Kidney epithelial cell (primary cell): ENCODE data around the gene ATOH8. TPM values are rescaled to one million over a fixed set of nuclear protein-coding genes. Genes with fewer than 3 reads are reported as not detected.

Experiments used
- DNase-seq: peaks from one replicate; pipeline ENCODE4 v3.0.0-alpha.2; 2010; ENCODE audit warnings: low read depth
- H3K27me3 ChIP-seq: 2 replicates; pipeline ENCODE4 v1.6.0; 2011; ENCODE audit warnings: low read length; ENCODE audit not compliant: control insufficient read depth, insufficient read depth
- H3K36me3 ChIP-seq: 2 replicates; pipeline ENCODE4 v1.5.1; 2011; ENCODE audit warnings: low read length; ENCODE audit not compliant: control insufficient read depth, insufficient read depth
- H3K4me3 ChIP-seq: 2 replicates; pipeline ENCODE4 v1.5.1; 2011; ENCODE audit warnings: low read depth, mild to moderate bottlenecking, control low read depth, low read length
- total RNA-seq: library from RNA; depleted of rRNA; stranded (reverse); fragments of >200 nt; gene quantifications from 2 replicates; pipeline ENCODE4 v1.2.3, GENCODE V29; 2015
- TF ChIP-seq, protein P1 (sequence below): IDR thresholded peaks from 2 replicates; pipeline ENCODE4 v1.5.1; 2011; ENCODE audit warnings: mild to moderate bottlenecking, moderate library complexity, low read length, control low read depth, inconsistent platforms; ENCODE audit not compliant: insufficient read depth, poor library complexity, severe bottlenecking

Gene ATOH8
- total RNA-seq, 1 donor from 2014 or later = 1.0 TPM

GRCh38 chr2:85731606-85732005, 22.2 kb upstream of the ATOH8 start:
- DNase-seq = no peak
- TF ChIP-seq, protein P1, sequence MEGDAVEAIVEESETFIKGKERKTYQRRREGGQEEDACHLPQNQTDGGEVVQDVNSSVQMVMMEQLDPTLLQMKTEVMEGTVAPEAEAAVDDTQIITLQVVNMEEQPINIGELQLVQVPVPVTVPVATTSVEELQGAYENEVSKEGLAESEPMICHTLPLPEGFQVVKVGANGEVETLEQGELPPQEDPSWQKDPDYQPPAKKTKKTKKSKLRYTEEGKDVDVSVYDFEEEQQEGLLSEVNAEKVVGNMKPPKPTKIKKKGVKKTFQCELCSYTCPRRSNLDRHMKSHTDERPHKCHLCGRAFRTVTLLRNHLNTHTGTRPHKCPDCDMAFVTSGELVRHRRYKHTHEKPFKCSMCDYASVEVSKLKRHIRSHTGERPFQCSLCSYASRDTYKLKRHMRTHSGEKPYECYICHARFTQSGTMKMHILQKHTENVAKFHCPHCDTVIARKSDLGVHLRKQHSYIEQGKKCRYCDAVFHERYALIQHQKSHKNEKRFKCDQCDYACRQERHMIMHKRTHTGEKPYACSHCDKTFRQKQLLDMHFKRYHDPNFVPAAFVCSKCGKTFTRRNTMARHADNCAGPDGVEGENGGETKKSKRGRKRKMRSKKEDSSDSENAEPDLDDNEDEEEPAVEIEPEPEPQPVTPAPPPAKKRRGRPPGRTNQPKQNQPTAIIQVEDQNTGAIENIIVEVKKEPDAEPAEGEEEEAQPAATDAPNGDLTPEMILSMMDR = no peak
- Histone ChIP-seq H3K4me3 (no peak overlapping the region), H3K36me3 (no peaks in the 10 kb centered on the region), H3K27me3 (peaks cover 8% of the 10 kb centered on the region)

DNA sequence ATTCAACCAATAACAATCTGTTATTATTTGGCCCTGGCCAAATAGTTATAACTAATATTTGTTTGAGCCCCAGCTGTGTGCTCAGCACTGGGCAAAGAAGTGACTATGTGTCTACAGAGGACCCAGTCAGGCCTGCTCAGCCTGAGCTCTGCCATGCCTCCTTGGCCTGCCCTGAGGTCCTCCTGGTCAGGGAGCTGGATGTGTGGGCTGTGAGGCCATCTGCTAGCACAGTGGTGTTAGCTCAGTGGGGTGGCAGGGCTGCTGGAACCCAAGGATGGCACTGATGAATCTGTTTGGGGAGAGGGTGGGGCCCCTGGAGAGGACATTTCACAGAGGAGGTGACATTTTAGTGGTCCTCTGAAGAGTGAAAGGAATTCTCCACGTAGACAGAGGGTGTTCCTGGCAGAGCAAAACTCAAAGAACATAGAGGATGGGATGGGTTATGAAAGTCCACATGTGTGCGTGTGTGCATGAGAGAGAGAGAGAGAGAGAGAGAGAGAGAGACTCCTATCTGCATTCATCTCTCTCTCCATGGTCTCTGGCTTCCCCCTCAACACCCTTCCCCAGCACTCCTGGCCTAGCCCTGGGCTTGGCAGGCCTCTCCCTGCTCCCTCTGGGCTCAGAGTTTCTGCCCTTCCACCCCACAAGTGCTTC, 21.2 kb upstream of the ATOH8 start:
- no peaks in the 10 kb centered on the region for H3K36me3 ChIP-seq
- no peak for DNase-seq
- TF ChIP-seq, protein P1 = no peak
- H3K27me3 ChIP-seq = peaks cover 8% of the 10 kb centered on the region
- no peak overlapping the region for H3K4me3 ChIP-seq

GRCh38 chr2:85733121-85733960, 20.4 kb upstream of the ATOH8 start:
- Histone ChIP-seq H3K36me3 (no peaks in the 10 kb centered on the region), H3K27me3 (peaks cover 7% of the 10 kb centered on the region), H3K4me3 (no peak overlapping the region)
- TF ChIP-seq, protein P1 = no peak
- DNase-seq = no peak

DNA sequence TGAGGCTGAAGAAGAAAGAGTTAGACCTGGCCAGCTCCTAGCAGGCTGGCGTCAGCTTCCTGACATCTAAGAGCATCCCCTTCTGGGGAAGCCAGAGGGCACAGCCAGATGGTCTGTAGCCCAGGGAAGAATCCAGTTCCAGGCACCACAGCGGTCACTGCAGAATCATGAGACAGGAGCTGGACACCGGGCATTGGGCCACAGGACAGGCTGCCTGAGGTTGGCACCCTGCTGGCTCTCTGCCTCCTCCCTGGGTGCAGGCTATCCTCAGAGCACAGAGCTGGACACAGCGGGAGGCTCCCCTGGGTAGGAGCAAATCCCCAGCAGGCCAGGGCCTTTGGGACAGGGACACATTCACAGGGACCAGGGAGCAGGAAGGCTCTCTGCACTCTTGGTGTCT, 19.8 kb upstream of the ATOH8 start:
- Histone ChIP-seq H3K36me3 (no peaks in the 10 kb centered on the region), H3K27me3 (peaks cover 7% of the 10 kb centered on the region), H3K4me3 (no peak overlapping the region)
- TF ChIP-seq, protein P1 = no peak
- no peak for DNase-seq

GRCh38 chr2:85734942-85735608, 18.7 kb upstream of the ATOH8 start:
- DNase-seq = no peak
- H3K36me3 ChIP-seq = no peaks in the 10 kb centered on the region

More at GRCh38 chr2:85734942-85735608, 18.7 kb upstream of the ATOH8 start:
- Histone ChIP-seq H3K4me3 (no peak overlapping the region), H3K27me3 (peaks cover 5% of the 10 kb centered on the region)
- TF ChIP-seq, protein P1 = no peak
